Measurements from ENCODE around the gene RTRAF. TPM values are rescaled to one million over a fixed set of nuclear protein-coding genes. Genes with fewer than 3 reads are reported as not detected.

The RTRAF gene
- polyA plus RNA-seq, 1 of the 3 experiments (the other 2 are of a cell fraction), result 43.6 TPM

GRCh38 chr14:51942971-51943370 lies 46.4 kb upstream of the RTRAF start:
- 88% methylated on average over 1 of the region's 2 CpGs for WGBS (ENCODE audit: low lambda C conversion rate)
- H2AFZ ChIP-seq (ENCODE audit: low read depth), result no peak overlapping the region
- ChIA-PET POLR2A (no interaction called here), CTCF (no interaction called here)
- H3F3A ChIP-seq (replicated peaks; ENCODE audit: insufficient read depth), result no peaks in the 10 kb centered on the region
- no peaks in the 10 kb centered on the region for H3K79me2 ChIP-seq (ENCODE audit: insufficient read depth)
- H3K4me3 ChIP-seq (ENCODE audit: low read depth in 2 of 2, low read length in 1 of 2), result no peak overlapping the region
- H3K9me3 ChIP-seq, result no peaks in the 10 kb centered on the region
- peaks cover 0 to 3% of the 10 kb centered on the region in 2 experiments; a peak in 2 of 4 replicates for H3K4me1 ChIP-seq (ENCODE audit: control insufficient read depth in 1 of 2, insufficient read depth in 2 of 2, low read depth in 1 of 2, low read length in 1 of 2)
- no peaks in the 10 kb centered on the region for H3K27me3 ChIP-seq (ENCODE audit: insufficient read depth)
- no peaks in the 10 kb centered on the region for H3K9me2 ChIP-seq
- H3K27ac ChIP-seq (ENCODE audit: low read depth in 2 of 2, low read length in 1 of 2), result no peak overlapping the region
- H4K20me1 ChIP-seq (ENCODE audit: insufficient read depth), result no peaks in the 10 kb centered on the region
- TF ChIP-seq FOXJ3 (CRISPR knock-in tag; IDR thresholded peaks at IDR 0.05) (no peak), CTCF (IDR thresholded peaks at IDR 0.05) (no peak), TEAD4 (IDR thresholded peaks at IDR 0.05; ENCODE audit: borderline replicate concordance, insufficient read depth) (no peak), RFX5 (IDR thresholded peaks at IDR 0.05; ENCODE audit: low read length) (no peak), CHD2 (IDR thresholded peaks at IDR 0.05; ENCODE audit: low read length, partially characterized antibody) (no peak), PBX3 (IDR thresholded peaks at IDR 0.05) (no peak), MXI1 (IDR thresholded peaks at IDR 0.05; ENCODE audit: low read depth, low read length) (no peak), REST (IDR thresholded peaks at IDR 0.05; ENCODE audit: low read depth, low read length) (no peak), FOXM1 (IDR thresholded peaks at IDR 0.05; ENCODE audit: low read depth) (no peak), EZH2phosphoT487 (IDR thresholded peaks at IDR 0.05; ENCODE audit: borderline replicate concordance, low read depth) (no peak), FOSL2 (IDR thresholded peaks at IDR 0.05; ENCODE audit: borderline replicate concordance, low read depth) (no peak), TAF1 (IDR thresholded peaks at IDR 0.05; ENCODE audit: borderline replicate concordance, low read depth, low read length) (no peak), MEF2A (IDR thresholded peaks at IDR 0.05; ENCODE audit: borderline replicate concordance, low read depth) (no peak), USF1 (IDR thresholded peaks at IDR 0.05; ENCODE audit: borderline replicate concordance, low read depth) (no peak), GATA2 (CRISPR knock-in tag; IDR thresholded peaks at IDR 0.05) (no peak)
- no peak overlapping the region for H3K9ac ChIP-seq
- peaks cover 0 to 2% of the 10 kb centered on the region in 2 experiments for H3K36me3 ChIP-seq (replicated peaks in 1 of 2; ENCODE audit: control insufficient read depth in 1 of 2, insufficient read depth in 2 of 2, low read length in 1 of 2)
- no peak overlapping the region for H3K4me2 ChIP-seq
- no peak for DNase-seq

Measured in SK-N-SH (cell line).